Measurements from ENCODE around the gene DGAT2.

The DGAT2 gene

GRCh38 chr11:75780888-75781287 lies 12.3 kb downstream of the DGAT2 start:
- no peak for DNase-seq

DNA sequence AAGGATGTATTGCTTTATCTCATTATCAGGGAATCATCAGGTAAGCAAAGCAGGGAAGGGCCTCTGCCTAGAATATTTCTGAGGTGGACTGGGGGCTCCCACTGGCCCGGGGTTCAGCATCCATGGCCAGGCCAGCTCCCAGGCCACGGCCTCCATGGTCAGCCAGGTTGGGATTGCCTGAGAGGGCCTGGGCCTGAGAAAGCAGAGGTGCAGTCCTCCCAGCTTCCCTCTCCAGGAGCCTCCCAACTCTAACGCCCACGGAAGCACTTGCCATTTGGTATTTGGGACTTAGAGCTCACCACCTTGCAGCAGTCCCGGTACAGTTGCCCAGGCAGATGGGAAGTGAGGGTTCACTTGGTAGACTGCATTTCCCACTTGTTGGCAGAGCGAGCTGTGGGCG lies 12.7 kb downstream of the DGAT2 start:
- DNase-seq: no peak

GRCh38 chr11:75781831-75782230 lies 13.3 kb downstream of the DGAT2 start:
- DNase-seq: no peak

- no peak for DNase-seq
Observed at GRCh38 chr11:75782540-75783263, 14.1 kb downstream of the DGAT2 start.

DNA sequence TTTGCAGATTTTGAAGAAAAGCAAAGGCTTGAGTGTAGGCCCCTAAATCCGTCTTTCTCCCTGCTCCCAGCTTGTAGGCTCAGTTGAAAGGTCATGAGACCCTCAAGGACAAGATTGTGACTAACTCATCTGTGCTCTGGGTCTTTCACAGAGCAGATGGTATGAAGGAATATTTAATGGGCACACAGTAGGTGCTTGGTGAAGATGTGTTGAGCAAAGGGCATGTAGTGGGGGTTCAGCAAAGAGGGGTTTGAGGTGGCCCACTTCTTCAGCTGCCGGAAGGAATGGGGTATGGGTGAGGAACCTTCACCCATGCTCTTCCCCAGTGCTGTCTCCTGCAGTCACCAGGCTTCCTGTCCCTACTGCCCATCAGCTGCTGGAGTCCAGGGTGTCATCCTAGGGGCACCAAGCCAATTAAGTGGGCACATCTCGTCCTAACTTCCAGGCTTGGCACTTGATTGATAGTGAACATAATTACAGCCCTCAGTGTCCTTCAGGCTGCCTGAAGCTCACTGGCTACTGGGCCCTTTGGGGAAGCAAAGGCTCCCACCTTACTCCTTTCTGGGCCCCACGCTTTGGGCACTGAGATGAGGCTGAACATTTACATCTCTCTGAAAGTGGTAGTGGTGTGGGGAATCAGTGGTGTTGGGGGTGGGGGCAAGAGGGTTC lies 15.0 kb downstream of the DGAT2 start:
- DNase-seq: no peak

- DNase-seq: no peak
Observed at GRCh38 chr11:75784085-75784478, 15.5 kb downstream of the DGAT2 start.

DNA sequence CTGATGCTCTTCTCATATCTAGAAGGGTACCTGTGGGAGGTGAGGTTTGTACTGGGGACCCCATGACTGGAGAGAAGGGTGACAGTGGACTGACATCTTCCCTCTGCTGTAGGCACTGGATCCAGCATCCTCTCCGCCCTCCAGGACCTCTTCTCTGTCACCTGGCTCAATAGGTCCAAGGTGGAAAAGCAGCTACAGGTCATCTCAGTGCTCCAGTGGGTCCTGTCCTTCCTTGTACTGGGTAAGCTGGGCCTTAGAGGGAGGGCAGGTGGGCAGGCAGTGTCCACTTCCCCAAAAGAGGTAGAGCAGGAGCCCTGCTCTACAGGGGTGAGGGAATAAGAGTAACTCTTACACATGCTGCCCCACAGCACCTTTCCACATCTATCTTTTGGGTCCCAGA lies 15.9 kb downstream of the DGAT2 start:
- DNase-seq: no peak

GRCh38 chr11:75785187-75785586 lies 16.6 kb downstream of the DGAT2 start:
- no peak for DNase-seq

DNA sequence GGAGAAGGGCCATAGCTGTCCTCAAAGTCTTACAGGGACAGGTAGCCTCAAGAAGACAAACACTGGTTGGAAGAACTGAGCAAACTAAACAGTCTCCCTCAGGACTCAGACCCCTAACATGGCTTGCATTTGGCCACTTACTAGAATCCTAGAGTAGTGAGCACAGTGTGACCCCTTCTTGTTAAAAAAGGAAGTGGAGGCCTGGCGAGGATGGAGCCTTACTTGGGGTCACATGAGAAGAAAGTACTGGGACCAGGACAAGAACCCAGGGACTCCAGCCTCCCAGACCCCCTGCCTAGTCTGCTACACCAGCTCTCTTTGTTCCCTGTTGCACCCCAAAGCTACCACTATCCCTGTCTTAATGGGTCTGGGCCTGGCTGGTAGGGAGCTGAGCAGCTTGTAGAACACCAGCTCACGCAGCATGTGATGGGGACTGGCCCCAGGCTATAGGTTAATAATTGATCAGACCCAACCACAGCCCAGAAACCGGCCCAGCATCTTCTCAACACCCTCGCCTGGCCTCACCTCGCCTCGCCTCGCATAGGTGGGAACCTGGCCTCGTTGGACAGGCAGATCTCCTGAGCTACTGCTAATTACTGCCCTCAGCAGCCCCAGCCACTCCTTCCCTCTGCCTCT lies 17.6 kb downstream of the DGAT2 start:
- no peak for DNase-seq

DNA sequence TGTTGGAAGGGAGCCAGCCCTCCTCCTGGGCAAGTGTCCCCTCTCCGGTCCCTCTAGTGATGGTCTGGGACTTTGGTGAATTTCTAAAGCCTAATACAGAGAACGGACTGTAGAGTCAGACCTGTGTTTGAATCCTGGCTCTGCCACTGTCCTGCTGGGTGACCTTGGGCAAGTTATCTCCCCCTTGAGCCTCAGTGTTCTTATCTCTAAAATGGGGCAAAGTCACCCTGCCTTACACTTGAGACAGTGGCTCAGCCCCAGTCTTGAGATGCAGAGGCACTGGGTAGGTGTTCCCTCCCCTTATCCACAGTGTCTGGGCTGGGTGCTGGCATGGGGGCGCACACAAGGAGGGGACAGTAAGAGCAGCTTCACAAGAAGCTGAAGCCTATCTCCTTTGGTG lies 20.9 kb downstream of the DGAT2 start:
- DNase-seq: no peak

DNA sequence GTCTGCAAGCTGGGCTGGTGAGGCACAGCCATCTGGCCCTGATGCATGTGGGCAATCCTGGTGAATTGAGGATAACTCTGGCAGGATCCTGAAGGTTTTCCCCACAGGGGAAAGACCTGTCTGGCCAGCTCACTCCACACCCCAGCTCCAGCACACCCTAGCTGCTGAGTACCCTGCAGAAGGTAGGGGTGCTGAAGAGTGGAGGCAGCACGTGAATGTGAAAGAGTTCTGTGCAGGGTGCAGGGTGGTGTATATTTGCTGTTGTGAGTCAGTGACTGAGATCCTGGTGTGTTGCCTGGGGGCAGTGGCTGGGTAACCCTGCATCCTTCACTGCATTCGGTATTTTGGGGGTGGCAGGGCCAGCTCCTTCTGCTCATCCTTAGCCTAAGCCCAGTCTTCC lies 22.4 kb downstream of the DGAT2 start:
- DNase-seq: no peak

- no peak for DNase-seq
Observed at GRCh38 chr11:75792127-75792731, 23.7 kb downstream of the DGAT2 start.

DNA sequence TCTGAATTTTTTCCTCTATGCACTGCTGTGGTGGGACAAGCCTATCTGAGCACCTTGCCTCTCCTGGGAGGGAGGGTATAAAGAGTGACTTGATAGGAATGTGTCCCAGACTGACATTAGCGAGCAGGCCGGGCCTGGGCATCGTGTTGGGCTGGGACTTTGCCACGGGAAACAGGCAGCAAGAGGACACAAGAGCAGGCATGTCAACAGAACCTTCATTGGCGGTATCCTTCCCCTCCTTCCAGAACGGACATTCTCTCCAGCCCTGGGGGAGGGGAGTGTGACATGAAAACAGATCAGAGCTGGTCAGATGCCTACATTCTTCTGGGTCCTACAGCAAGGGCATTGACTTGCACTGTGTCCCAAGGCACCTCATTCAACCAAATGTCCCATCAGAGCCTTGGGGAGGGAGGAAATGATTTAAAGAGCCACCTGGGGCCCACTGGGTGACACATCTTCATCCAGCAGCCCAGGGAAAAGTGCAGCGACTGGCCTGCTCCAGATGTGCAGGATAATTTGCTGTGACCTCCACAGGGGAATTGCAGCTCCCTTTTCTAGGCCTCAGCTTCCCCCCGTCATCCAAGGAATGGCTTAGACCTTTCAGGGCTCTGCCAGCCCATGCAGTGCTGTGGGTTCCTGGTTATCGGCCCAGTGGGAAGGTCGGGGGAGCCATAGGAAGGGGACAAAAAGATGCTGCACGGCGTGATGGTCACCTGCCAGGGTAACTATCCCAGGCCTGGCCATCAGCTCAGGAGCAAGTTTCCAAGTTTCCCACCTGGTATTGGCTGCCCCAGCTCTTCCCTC lies 24.6 kb downstream of the DGAT2 start:
- DNase-seq: no peak

- DNase-seq: no peak
Observed at GRCh38 chr11:75793966-75794365, 25.4 kb downstream of the DGAT2 start.

GRCh38 chr11:75795276-75796090 lies 26.9 kb downstream of the DGAT2 start:
- no peak for DNase-seq

DNA sequence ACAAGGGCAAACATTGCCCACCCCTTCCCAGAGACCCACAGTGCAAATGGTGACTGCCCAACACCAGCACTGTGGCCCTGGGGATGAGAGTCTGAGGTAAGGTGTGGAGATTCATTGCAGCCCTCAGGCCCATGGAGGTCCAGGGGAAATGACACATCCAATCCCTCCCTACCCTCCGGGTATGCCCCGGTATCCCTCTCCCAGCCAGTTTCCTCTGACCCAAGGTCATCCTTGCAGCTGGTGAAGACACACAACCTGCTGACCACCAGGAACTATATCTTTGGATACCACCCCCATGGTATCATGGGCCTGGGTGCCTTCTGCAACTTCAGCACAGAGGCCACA lies 27.5 kb downstream of the DGAT2 start:
- DNase-seq: no peak

GRCh38 chr11:75797116-75797515 lies 28.5 kb downstream of the DGAT2 start:
- no peak for DNase-seq

DNA sequence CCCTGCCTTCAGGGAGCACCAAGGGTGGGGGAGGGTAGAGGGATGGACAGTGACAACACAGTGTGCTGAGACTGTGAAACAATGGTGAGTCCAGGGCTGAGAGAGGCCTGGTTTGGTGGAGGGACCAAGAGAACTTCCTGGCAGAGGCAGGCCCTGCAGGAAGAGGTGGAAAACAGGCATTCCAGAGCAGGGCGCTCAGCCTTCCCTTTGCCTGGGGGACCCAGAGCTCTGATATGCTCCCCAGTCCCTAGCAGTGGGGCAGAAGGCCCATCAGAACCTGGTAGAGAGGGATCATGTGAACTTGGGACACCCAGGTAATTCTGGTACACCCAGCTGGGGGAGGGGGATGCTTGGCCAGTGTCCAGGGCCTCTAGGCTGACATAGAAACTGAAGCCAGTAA lies 29.2 kb downstream of the DGAT2 start:
- no peak for DNase-seq

- no peak for DNase-seq
Observed at GRCh38 chr11:75800136-75800675, 31.6 kb downstream of the DGAT2 start.

DNA sequence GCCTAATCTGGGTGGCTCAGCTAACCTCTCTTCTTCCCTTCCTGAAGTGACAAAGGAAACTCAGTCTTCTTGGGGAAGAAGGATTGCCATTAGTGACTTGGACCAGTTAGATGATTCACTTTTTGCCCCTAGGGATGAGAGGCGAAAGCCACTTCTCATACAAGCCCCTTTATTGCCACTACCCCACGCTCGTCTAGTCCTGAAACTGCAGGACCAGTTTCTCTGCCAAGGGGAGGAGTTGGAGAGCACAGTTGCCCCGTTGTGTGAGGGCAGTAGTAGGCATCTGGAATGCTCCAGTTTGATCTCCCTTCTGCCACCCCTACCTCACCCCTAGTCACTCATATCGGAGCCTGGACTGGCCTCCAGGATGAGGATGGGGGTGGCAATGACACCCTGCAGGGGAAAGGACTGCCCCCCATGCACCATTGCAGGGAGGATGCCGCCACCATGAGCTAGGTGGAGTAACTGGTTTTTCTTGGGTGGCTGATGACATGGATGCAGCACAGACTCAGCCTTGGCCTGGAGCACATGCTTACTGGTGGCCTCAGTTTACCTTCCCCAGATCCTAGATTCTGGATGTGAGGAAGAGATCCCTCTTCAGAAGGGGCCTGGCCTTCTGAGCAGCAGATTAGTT lies 32.3 kb downstream of the DGAT2 start:
- no peak for DNase-seq

DNA sequence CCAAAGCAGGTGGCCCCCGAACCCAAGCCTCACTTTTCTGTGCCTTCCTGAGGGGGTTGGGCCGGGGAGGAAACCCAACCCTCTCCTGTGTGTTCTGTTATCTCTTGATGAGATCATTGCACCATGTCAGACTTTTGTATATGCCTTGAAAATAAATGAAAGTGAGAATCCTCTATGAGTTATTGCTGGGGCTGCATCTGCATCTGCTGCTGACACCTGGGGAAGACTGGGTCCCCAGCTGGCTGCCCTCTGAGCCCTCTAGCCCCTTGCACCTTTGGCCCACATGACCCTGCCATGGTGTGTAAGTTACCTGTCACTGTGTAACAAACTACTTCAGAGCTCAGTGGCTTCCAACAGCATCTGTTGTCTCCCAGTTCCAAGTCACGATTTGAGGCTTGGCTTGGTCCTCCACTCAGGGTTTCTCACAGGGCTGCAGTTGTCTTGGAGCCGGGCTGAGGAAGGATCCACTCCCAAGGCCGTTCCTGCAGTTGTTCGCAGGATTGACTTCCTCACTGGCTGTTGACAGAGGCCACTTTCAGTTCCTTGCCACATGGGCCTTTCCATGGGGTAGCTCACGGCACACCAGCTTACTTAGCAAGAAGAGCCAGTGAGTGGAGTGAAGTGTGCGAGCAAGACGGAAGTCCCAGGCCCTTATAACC lies 32.9 kb downstream of the DGAT2 start:
- DNase-seq: peak; percentile 83 to 91
